22Rv1 (cell line): Measurements from ENCODE around the gene ZNF831.

ENCODE experiments used
- H3K27ac ChIP-seq: fragments of 450-650 bp; 2 replicates; pipeline ENCODE4 v1.5.1; 2017
- ZFX ChIP-seq: fragments of 450-650 bp; IDR thresholded peaks from 2 replicates; pipeline ENCODE4 v1.6.1; 2017; ENCODE audit warnings: antibody characterized with exemption, borderline replicate concordance
- TF ChIP-seq, protein P1 (sequence below): fragments of 450-650 bp; IDR thresholded peaks from 2 replicates; pipeline ENCODE4 v1.5.1; 2017; ENCODE audit warnings: mild to moderate bottlenecking

Gene ZNF831

GRCh38 chr20:59273739-59274357, 110.2 kb downstream of the ZNF831 start:
- TF ChIP-seq, protein P1, sequence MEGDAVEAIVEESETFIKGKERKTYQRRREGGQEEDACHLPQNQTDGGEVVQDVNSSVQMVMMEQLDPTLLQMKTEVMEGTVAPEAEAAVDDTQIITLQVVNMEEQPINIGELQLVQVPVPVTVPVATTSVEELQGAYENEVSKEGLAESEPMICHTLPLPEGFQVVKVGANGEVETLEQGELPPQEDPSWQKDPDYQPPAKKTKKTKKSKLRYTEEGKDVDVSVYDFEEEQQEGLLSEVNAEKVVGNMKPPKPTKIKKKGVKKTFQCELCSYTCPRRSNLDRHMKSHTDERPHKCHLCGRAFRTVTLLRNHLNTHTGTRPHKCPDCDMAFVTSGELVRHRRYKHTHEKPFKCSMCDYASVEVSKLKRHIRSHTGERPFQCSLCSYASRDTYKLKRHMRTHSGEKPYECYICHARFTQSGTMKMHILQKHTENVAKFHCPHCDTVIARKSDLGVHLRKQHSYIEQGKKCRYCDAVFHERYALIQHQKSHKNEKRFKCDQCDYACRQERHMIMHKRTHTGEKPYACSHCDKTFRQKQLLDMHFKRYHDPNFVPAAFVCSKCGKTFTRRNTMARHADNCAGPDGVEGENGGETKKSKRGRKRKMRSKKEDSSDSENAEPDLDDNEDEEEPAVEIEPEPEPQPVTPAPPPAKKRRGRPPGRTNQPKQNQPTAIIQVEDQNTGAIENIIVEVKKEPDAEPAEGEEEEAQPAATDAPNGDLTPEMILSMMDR, result no peak
- TF ChIP-seq ZFX, result no peak
- no peak overlapping the region for H3K27ac ChIP-seq

DNA sequence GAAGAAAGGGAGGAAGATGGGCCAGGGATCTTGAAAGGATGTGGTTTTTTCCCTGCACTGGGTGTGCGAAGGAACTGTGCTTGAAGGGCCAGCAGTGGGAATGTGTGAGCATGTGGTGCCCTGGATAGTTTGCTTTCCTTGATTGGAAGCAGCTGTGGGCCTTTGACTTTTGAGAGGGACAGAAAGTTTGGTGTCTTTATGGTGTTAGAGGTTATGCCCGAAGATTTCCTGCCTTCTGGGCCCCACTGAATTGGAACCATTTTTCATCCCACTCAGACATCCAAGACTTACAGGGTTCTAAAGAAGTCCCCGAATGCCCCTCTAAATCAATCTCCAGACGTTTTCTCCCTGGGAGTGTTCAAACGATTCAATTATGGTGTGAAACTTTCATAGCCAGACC, 113.3 kb downstream of the ZNF831 start:
- no peak overlapping the region for H3K27ac ChIP-seq
- no peak for TF ChIP-seq ZFX
- TF ChIP-seq, protein P1, result no peak

DNA sequence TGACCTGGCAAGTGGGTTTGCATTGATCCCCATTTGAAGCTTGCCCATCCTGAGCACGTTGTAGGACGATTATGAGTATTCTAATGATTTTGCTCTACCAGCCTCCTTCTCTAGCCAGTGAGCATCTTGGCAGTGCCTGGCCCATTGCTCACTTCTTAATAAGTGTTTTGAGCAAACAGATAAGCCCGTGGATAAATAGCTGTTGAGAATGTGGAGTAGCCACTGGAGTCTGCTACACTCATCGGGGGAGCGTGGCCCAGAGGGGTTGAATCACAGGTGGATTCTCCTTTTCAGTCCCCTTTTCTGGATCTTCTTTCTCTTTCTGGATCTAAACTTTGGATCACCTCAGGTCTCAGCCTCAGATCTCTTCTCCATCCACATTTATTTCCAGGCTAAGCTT, 120.8 kb downstream of the ZNF831 start:
- no peak for TF ChIP-seq ZFX
- no peak overlapping the region for H3K27ac ChIP-seq

GRCh38 chr20:59289994-59290393, 126.4 kb downstream of the ZNF831 start:
- H3K27ac ChIP-seq, result no peak overlapping the region
- TF ChIP-seq, protein P1, result no peak
- no peak for TF ChIP-seq ZFX

DNA sequence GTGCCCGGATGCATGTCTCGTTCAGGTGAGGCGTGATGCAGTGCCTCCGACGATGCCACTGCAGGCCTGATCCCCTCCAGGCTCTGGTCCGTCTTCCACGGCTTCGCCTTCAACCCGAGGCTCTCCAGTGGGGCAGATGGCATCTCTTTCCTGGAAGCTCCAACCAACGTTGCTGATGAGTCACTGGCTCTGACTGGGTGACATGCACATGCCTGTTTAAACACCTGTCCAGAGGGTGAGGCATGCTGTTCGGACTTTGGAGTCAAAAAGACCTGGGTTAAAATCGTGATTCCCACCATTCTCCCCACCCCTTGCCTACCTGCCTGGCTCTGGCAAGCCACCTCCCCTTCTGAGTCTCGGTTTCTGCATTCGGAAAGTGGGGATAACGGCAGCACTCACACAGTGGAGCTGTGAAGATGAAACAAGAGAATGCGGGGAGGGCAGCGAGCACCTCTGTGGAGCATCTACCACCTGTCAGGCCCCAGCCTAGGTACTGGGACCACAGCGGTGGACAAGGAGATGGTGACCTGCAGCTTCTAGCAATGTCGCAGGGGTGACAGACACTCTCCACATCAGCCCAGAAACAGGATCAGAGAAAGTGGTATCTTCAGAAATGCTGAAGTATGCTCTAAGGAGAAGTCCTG, 128.2 kb downstream of the ZNF831 start:
- TF ChIP-seq, protein P1, result no peak
- no peak for TF ChIP-seq ZFX

GRCh38 chr20:59295531-59295930, 131.9 kb downstream of the ZNF831 start:
- H3K27ac ChIP-seq, result no peak overlapping the region
- TF ChIP-seq ZFX, result no peak
- TF ChIP-seq, protein P1, result no peak

More for the DNA sequence above, 128.2 kb downstream of the ZNF831 start:
- H3K27ac ChIP-seq, result no peak overlapping the region

DNA sequence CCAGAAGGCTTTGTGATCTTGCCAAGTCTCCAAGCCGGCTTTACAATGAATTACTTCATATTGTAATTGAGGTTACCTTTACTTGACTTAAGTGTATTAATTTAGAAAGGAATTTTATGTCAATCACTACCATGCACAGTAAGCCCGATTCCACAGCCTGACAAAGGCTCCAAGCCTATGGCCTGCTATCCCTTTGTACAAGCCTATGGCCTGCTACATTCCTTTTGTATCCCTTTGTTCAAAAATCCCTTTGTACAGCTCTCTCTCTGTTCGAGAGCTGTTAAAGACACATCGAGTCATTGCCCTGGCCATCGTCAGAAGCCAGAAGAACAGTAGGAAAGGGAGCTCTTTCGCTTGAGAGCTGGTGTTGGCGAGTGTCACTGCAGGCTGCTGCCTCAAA, 134.1 kb downstream of the ZNF831 start:
- TF ChIP-seq ZFX, result no peak
- TF ChIP-seq, protein P1, result no peak
- no peak overlapping the region for H3K27ac ChIP-seq

DNA sequence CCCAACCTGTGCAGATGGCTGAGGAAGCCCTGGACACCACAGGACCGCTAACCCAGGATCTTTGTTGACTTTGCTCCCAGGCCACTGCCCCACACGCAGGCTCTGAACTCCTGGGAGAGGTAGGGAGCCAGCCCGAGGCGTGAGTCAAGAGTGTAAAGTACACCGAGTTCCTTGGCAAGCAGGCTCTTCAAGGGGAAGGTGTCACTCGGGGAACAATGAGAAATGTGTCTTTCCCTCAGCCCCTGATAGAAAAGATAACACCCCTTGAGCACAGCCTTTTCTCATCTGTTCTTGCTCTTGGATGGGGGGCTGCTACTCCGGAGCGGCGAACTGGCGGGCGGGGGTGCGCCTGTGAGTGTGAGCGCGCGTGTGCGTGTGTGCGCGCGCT, 136.3 kb downstream of the ZNF831 start:
- H3K27ac ChIP-seq, result no peak overlapping the region
- TF ChIP-seq ZFX, result no peak
- TF ChIP-seq, protein P1, result no peak
